Epidermal melanocyte (primary cell): ENCODE results near the gene SEC23IP.
"Not testable (repeated sequence)": the region's sequence is repeated elsewhere in the genome, so short reads cannot be mapped to it uniquely, and the experiment has no call there.

Experiments
- DNase-seq: peaks from one replicate; pipeline ENCODE4 v3.0.0; 2011; ENCODE audit warnings: low spot score; ENCODE audit not compliant: insufficient read length

The SEC23IP gene

DNA sequence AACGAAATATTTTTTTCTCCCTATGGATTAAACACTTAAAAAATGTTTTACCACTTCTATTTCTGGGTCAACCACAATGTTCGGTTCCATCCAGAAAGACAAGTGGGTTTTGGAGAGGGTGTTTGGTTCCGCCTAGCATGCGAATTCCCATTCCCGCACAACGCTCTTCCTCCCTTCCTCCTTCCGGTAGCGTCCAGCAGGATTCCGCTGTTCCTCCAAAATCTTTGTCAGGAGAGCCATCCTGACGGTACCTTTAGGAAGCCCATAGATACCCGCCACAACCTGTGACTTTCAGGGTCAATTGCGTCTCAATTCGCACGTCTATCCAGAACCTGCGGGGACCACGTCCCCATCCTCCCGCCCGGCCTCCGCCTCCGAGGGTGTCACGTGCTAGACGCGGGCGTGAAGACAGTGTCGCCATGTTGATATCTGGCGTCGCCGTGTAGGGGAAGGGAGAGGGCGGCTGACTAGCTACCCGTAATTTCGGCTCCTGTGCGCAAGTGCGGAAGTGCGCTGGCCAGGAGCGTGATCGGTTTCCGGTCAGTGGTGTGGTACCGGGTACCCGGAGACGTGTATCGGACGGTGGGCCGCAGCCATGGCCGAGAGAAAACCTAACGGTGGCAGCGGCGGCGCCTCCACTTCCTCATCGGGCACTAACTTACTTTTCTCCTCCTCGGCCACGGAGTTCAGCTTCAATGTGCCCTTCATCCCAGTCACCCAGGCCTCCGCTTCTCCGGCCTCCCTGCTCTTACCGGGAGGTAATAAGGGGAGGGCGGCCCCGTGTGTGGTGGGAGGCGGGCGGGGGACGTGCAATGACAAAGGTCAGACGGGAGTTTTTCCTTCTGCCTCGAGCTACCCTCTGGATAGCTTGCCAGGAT, at the start of gene SEC23IP:
Gene SEC23IP (plus strand): TSS at position 543 of the 878 bp plus-strand sequence. CDS start 53 bp downstream, at position 596.
- peak; percentile 87 for DNase-seq

DNA sequence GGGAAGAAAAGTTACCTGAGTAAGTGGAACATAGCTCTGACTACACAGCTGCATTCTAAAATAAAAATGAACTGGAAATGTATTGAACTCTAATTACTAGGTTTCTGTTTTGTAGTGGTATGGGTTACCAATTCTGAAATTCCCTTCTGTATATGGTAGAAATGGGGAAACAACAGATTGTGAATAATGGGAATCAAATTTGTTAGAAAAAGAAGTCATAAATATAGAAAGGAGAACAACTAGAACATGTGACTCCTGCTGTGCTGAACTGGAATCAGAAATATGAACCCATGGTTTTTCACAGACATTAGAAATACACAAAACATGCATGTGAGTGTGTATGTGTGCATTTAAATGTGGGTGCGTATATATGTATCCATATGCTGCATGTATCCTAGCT, 46.9 kb upstream of the SEC23IP start:
- DNase-seq = no peak

DNA sequence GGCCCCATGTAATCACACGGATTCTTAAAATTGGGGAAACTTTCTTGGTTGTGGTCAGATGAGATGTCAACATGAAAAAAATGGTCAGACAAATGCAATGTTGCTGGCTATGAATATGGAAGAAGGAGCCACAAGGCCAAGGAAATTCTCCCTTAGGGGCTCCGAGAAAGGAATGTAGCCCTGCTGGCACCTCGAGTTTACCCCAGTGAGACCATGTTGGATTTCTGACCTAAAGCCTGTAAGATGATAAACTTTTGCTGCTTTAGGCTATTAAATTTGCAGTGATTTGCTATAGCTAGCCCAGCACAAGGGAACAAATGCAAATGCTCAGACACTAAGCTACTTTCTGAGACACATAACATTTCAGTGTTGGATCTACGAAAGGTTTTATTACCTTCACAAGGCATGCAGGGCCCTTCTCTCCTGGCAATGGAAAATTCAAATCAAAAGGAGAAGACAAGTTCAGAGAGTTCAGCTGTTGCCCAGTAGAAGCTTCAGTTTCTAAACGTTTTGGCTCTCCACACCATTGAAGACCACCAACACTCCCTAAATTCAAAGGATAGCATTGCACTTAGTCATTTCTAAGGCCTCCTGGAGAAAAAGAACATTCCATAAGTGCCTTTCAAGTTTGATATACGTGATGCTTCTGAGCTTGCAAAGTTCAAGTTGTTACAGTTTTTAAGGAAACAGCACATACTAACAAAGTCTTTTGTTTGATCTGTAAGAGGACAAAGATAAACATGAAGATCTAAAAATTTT, 43.3 kb upstream of the SEC23IP start:
- DNase-seq = no peak

DNA sequence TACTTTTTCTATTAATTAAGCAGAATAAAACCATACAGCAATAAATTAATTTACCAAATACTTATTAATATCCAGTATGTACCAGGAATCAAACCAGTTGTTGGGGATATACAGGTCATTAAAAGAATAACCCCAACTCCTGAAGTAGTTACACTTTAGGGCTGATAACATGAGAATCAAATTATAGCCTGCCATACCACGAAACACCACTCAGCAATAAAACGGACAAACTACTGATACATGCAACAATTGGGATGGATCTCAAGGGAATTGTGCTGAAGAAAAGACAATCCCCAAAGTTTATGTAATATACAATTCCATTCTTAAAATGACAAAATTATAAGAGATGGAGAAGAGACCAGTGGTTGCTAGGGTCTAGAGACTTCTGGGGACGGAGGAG, 42.6 kb upstream of the SEC23IP start:
- DNase-seq = no peak

DNA sequence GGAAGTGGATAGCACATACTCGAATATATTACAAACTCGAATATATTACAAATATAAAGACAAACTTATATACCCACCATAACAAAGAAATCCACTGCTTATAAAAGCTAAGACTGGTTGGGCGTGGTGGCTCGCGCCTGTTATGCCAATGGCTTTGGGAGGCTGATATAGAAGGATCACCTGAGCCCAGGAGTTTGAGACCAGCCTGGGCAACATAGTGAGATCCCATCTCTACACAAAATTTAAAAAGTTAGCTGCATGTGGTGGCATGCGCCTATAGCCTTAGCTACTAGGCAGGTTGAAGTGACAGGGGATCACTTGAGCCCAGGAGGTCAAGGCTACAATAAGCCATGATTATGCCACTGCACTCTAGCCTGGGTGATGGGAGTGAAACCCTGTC, 40.3 kb upstream of the SEC23IP start:
- DNase-seq = no peak

DNA sequence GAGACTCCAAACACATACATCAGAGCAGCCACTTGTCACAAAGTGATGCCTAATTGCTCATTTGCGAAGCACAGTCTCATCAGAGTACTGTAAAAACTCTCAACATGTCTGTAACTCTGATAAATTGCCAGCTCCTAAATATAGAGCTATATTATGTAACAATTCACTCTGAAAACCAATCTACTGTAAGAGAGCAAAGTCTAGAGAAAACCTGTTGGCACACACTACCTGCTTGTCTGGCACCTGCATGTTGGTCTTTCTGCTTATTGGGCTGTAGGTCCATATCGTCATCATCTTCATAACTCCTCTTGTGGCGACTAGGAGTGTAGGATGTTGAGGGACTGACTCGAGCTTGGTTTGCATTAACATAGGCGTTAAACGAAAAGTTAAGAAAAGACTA, 39.7 kb upstream of the SEC23IP start:
- DNase-seq = no peak

DNA sequence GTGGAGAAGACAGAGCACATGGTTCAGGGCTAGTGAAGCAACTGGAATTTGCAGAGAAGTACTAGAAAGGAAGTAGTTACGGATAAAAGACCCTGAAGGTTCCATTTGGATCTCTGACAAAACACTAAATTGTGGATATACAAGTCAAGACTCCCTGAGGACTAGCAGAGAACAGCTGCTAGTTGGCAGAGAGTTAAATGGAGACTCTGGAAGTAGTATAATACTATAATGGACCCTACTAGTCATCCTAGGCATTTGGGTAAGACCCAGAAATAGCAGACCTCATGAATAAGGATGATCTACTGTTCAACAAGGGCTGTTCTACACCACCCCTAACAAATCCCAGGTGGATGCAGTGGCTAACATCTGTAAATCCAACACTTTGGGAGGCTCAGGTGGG, 39.0 kb upstream of the SEC23IP start:
- no peak for DNase-seq

DNA sequence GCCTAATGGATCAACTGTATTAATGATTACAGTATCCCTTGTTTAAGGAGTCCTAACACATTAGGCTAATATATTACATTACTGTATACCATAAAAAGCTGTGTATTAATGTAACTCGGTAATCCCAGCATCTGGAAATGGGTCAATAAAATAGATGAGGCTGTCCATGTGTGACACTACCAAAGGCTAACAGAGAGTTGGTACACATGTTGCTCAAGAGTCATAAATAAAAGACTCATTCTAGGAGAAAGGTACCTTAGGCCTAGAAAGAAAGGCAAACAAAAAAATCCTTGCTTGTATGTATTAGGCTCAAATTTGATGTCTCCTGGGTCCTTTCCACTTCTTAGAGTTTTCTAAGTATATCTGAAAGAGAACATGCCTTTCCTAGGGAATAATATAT, 34.5 kb upstream of the SEC23IP start:
- DNase-seq = no peak

DNA sequence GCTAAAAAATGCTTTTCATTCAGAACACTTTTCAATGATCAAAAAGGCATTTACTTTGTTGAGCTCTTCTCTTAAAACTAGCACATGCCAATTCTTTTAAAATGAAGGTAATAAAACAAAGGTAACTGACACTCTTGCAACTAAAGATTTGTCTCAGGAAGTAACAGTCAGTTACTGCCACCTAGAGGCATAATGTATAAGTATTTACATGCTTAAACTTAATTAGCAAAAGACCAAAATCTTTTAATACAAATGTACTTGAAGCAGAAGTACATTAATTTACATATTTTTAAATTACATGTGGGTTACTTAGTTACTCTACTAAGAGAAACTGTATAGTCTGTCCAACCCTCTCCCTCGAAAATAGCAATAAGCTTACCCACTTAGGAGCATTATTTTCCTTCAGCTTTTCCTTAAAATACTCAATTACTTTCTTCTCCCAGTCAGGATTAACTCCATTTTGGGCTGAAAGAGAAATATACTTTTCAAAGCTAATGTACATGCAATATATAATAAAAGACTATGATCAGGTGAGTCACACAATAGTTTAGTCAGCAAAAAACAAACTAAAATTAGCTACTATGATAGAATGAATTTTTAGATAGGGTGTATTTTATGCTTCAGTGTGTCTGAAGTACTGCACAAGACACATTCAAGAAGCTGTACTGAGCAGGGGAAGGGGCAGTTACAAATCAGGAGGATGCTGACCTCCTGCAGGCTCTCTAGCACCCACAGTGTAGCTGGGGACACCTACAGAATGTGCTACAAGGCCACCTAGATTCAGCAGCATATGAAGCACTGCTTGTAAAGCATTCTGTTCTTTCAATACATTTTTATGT, 32.9 kb upstream of the SEC23IP start:
- no peak for DNase-seq

DNA sequence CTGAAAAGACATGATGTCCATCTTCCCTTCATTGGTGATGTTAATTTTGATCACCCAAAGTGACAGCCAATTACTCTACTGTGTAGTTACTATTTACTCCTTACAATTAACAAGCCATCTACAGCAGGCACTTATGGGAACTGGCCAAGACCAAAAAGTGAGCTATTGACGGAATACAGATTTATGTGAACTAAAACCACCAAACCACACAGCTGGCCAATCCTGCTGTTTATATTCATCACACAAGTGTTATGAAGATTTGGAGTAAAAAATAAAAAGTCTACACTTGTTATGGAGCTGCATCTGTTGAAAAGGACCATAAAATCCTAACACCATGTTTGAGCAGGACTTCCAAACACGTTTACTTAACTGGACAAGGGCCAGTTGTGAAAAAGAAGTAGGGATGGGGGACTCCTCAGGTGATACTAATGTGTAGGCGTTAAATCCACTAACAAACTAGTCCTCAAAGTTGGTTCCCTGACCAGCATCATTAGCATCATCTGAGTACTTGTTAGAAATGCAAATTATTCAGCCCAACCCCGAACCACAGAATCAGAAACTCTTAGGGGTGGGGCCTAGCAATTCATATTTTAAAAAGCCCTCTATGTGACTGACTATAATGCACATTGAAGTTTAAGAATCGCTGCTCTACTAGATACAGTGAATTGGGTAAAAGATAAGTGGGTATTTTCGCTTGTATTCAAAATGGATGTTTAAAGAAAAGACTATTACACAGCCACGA, 31.5 kb upstream of the SEC23IP start:
- DNase-seq = no peak

DNA sequence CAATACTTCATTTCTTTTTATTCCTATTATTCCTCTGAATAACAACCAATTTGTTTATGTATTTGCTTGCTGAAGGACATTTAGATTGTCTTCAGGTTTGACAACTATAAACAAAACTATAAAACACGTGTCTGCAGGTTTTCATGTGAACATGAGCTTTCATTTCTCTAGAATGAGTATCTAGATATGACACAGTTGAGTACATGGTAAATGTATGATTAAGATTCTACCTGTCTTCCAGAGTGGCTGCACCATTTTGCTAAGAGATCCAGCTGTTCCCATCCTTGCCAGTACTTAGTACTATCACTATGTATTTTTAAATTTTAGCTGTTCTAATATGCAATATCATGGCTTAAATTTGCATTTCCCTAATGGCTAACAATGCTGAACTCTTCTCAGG, 30.0 kb upstream of the SEC23IP start:
- DNase-seq = no peak

DNA sequence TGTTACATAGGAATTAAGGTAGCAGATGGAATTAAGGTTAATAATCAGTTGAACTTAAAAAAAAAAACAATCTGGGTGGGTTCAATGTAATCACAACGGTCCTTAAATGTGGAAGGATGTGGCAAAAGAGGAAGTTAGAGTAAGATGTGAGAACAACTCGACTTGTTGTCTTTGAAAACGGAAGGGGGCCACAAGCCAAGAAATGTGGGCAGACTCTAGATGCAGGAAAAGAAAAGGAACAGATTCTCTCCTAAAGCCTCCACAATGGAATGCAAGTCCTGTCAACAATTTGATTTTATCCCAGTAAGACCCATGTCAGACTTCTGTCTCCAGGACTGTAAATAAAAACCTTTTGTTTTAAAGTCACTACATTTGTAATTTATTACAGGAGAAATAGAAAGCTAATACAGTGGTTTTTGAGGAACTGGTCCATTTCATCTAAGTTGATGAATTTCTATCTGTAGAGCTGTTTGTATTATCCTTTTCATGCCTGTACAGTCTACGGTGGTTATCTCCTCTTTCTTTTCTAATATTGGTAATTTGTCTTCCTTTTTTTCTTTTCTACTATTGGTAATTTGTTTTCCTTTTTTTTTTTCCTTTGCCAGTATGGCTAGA, 28.5 kb upstream of the SEC23IP start:
- DNase-seq = no peak

DNA sequence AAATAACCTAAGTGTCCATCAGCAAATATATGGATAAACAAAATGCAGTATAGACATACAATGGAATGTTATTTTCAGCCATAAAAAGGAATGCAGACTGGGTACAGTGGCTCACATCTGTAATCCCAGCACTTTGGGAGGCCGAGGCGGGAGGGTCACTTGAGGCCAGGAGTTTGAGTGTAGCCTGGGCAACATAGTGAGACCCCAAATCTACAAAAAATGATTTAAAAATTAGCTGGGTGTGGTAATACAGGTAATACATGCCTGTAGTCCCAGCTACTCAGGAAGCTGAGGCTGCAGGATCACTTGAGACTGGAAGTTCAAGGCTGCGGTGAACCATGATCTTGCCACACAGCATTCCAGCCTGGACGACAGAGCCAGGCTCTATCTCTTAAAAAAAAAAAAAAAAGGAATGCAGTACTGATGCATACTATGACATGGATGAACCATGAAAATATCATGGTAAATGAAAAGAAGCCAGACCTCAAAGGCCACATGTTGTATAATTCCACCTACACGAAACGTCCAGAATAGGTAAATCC, 26.8 kb upstream of the SEC23IP start:
- DNase-seq = no peak

DNA sequence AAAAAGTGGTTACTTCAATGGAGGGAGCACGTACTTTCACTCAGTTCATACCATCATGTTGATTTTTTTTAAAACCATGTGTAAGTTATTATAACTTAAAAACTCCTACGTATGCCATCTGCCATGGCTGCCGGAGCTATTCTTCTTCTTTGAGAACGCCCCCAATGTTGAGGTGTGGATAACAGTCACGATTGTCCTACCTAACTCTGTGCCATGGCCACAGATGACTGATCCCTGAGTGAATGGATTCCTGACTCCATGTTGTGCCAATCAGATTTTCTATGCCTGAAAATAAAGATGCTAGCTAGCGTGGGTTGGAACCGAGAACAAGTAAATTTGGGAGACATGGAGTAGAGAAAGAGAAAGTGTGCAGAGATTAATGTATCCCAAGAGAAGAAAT, 25.2 kb upstream of the SEC23IP start:
- DNase-seq = no peak

DNA sequence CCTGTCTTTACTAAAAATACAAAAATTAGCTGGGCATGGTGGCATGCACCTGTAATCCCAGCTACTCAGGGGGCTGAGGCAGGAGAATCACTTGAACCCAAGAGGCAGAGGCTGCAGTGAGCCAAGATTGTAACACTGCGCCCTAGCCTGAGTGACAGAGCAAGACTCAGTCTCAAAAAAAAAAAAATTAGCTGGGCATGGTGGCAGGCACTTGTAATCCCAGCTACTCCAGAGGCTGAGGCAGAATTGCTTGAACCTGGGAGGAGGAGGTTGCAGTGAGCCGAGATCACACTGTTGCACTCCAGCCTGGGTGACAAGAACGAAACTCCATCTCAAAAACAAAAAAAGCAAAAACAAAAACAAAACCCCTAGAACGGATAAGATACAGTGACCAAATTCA, 23.1 kb upstream of the SEC23IP start:
- not testable (repeated sequence) for DNase-seq

DNA sequence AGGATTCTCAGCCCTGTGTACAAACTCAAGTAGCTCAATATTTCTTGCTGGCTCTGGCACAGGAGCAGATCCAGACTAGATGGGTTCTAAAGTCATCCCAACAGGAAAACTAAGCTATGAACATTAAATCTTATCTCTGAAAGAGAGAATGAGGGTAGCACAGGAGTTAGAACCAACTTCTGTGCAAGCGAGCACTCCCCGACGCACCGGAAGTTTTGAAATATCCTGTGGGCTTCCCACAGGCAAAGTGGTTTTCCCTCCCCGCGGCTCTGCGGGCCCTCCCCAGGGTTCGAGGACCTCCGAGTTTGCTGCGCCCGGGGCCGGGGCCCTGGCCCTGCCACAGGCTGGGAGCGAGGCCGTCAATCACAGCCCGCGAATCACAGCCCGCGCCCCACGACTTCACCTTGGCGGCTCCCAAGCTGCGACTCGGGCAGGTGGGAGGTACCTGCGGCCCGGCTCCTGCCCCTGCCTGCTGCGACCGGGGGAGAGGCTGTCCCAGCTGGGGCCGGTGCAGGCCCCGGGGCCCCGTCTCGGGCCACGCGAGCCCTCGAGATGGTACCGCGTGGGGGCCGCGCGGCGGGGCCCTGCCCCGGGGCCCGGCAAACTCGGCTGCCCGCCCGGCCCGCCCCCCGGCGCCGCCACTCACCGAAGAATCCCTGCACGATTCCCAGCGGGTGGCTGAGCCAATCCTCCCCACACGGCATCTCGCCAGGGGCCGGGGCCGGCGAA, 20.5 kb upstream of the SEC23IP start:
- DNase-seq = no peak

DNA sequence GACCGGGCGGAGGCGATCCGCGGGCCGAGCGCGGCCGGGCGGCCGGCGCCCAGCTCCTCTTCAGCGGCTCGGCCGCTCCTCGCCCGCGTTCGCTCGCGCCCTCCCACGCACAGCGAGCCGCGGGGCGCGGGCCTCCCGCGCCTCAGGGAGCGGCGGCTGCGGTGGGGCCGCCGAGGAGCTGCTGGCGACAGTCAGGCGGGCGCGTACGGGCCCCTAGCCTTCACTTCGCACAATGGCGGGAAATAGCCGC, 20.0 kb upstream of the SEC23IP start, which contains the start of gene MCMBP:
Gene MCMBP (minus strand): TSS at position 234 of the 250 bp plus-strand sequence. CDS start 259 bp downstream, outside the sequence.
- no peak for DNase-seq

DNA sequence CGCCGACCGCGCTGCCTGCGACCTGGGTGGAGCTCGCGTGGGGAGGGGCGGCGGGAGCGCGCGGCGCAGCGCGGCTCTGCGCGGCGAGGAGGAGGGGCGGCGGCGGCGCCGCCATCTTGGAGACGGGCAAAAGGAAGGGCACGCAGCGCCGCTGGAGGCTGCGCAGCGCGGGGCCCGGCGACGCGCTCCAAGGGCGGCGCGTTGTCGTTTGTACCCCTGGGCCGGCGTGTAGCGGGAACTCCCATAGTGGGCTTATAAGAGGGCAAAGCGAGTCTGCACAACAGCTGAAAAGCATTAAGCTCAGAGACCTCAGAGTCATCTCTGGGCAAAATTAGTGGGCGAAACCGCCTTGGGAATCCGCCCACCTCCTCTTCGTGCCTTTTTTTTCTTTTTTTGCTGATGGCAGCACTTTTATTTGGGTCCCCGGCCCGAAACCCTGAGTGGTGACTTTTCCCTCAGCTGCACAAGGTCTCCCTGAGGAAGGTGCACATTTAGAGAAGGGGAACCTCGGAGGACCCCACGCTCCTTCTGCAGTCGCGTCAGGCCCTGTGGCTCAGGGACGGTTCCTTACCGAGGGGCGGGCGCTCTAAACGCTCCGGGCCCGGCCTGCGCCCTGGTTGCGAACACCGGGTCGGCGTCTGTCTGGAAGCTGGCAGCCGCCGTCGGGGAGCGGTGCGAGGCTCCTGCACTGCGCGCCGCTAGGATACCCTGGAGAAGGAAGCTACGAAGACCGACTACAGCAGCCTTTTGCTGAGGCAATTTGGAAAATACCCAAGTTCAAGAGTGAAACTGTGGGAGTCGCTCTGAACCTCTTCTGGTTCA, 19.5 kb upstream of the SEC23IP start:
- DNase-seq = peak; percentile 49

DNA sequence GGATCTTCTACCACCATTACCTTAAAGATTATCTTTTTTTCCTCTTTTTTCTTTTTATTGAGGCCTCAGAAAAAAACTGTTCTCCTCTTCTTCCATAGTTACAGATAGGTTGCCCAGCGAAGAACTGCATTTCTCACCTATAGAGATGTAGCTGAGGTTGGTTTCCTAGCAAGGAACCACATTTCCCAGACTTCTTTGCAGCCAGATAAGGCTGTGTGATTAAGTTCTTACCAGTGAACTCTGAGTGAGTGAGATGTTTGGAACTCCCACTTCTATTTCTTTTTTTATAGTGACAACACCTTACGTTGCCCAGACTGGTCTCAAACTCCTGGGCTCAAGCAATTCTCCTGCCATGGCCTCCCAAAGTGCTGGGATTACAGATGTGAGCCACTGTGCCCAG, 14.0 kb upstream of the SEC23IP start:
- DNase-seq = no peak
